ENCODE results near the gene GNB1. TPM values are rescaled to one million over a fixed set of nuclear protein-coding genes. Genes with fewer than 3 reads are reported as not detected.

GNB1 gene
- total and polyA plus RNA-seq, 9 of the 15 experiments (the other 6 are each of a cell fraction or from before 2014, with no cell fraction given), result 34.3 to 388 (median 114) TPM

GRCh38 chr1:1758692-1759455, 132.0 kb downstream of the GNB1 start (continued):
- TF ChIP-seq JUND (IDR thresholded peaks at IDR 0.05; ENCODE audit: borderline replicate concordance, low read depth, low read length), result peak; percentile 73
- peak; percentile 78; the same call in 2 of the 3 replicates for TF ChIP-seq JUND (tag; IDR thresholded peaks at IDR 0.05; ENCODE audit: borderline replicate concordance, low read depth, low read length)
- no peak for TF ChIP-seq SRSF7 (optimal IDR thresholded peaks at IDR 0.05; ENCODE audit: low read depth, low read length)
- no peak for TF ChIP-seq ZBTB40 (IDR thresholded peaks at IDR 0.05)
- no peak for TF ChIP-seq ZBTB40 (CRISPR knock-in tag; IDR thresholded peaks at IDR 0.05)
- TF ChIP-seq POLR2G (IDR thresholded peaks at IDR 0.05; ENCODE audit: low read depth, low read length), result peak; percentile 83
- TF ChIP-seq TAF9B (IDR thresholded peaks at IDR 0.05; ENCODE audit: partially characterized antibody), result peak; percentile 98
- no peak for TF ChIP-seq ZNF717 (CRISPR knock-in tag; IDR thresholded peaks at IDR 0.05)
- TF ChIP-seq SIN3A (IDR thresholded peaks at IDR 0.05; ENCODE audit: borderline replicate concordance in 2 of 2, control insufficient read depth in 1 of 2, low read depth in 2 of 2, low read length in 2 of 2), result peak; percentile 52 to 53; a peak in 1 of 4 replicates
- peak; percentile 88 for TF ChIP-seq TOE1 (IDR thresholded peaks at IDR 0.05; ENCODE audit: borderline replicate concordance)
- no peak for TF ChIP-seq TOE1 (CRISPR knock-in tag; IDR thresholded peaks at IDR 0.05; ENCODE audit: borderline replicate concordance, low read depth)
- peak; percentile 73; the same call in 1 of the 2 replicates for TF ChIP-seq KLF13 (tag; IDR thresholded peaks at IDR 0.05; ENCODE audit: borderline replicate concordance, low read depth)
- TF ChIP-seq SAP30 (IDR thresholded peaks at IDR 0.05; ENCODE audit: borderline replicate concordance, insufficient read depth, low read depth, low read length, poor library complexity, severe bottlenecking), result peak; percentile 72
- peak; percentile 64 to 77 for TF ChIP-seq E2F6 (IDR thresholded peaks at IDR 0.05; ENCODE audit: borderline replicate concordance in 1 of 2, extremely low read depth in 1 of 2, insufficient read depth in 1 of 2, insufficient read length in 1 of 2, low read depth in 1 of 2, low read length in 1 of 2, poor library complexity in 1 of 2, severe bottlenecking in 1 of 2)
- TF ChIP-seq PHF20 (IDR thresholded peaks at IDR 0.05; ENCODE audit: partially characterized antibody), result peak; percentile 33
- TF ChIP-seq DACH1 (IDR thresholded peaks at IDR 0.05; ENCODE audit: partially characterized antibody), result peak; percentile 86
